Measurements from ENCODE around the gene COLQ.
"Not testable (repeated sequence)": the region's sequence is repeated elsewhere in the genome, so short reads cannot be mapped to it uniquely, and the experiment has no call there.

COLQ gene

GRCh38 chr3:15462451-15462850 lies 59.1 kb downstream of the COLQ start:
- no peak for TF ChIP-seq CTCF (IDR thresholded peaks at IDR 0.05; ENCODE audit: insufficient read depth, low read depth, low read length, missing control alignments)
- no peak for DNase-seq (ENCODE audit: low read depth)
- H3K4me3 ChIP-seq (ENCODE audit: low read depth, low read length): no peak overlapping the region

- H3K4me3 ChIP-seq (ENCODE audit: low read depth, low read length): no peak overlapping the region
- DNase-seq (ENCODE audit: low read depth): peak; percentile 27
Measured at GRCh38 chr3:15460891-15461531, 60.5 kb downstream of the COLQ start.

GRCh38 chr3:15458212-15458780 lies 63.2 kb downstream of the COLQ start:
- TF ChIP-seq CTCF (IDR thresholded peaks at IDR 0.05; ENCODE audit: insufficient read depth, low read depth, low read length, missing control alignments): no peak
- H3K4me3 ChIP-seq (ENCODE audit: low read depth, low read length): no peak overlapping the region
- DNase-seq (ENCODE audit: low read depth): no peak

More at GRCh38 chr3:15460891-15461531, 60.5 kb downstream of the COLQ start:
- no peak for TF ChIP-seq CTCF (IDR thresholded peaks at IDR 0.05; ENCODE audit: insufficient read depth, low read depth, low read length, missing control alignments)

- not testable (repeated sequence) for DNase-seq (ENCODE audit: low read depth); H3K4me3 ChIP-seq (ENCODE audit: low read depth, low read length)
Measured at GRCh38 chr3:15456915-15457314, 64.6 kb downstream of the COLQ start.

GRCh38 chr3:15456321-15456720 lies 65.2 kb downstream of the COLQ start:
- TF ChIP-seq CTCF (IDR thresholded peaks at IDR 0.05; ENCODE audit: insufficient read depth, low read depth, low read length, missing control alignments): no peak
- no peak for DNase-seq (ENCODE audit: low read depth)
- H3K4me3 ChIP-seq (ENCODE audit: low read depth, low read length): no peak overlapping the region

- DNase-seq (ENCODE audit: low read depth): no peak
- TF ChIP-seq CTCF (IDR thresholded peaks at IDR 0.05; ENCODE audit: insufficient read depth, low read depth, low read length, missing control alignments): no peak
Measured at GRCh38 chr3:15455756-15456155, 65.8 kb downstream of the COLQ start.

GRCh38 chr3:15454965-15455364 lies 66.5 kb downstream of the COLQ start:
- TF ChIP-seq CTCF (IDR thresholded peaks at IDR 0.05; ENCODE audit: insufficient read depth, low read depth, low read length, missing control alignments): no peak
- DNase-seq (ENCODE audit: low read depth): no peak
- no peak overlapping the region for H3K4me3 ChIP-seq (ENCODE audit: low read depth, low read length)

More at GRCh38 chr3:15455756-15456155, 65.8 kb downstream of the COLQ start:
- no peak overlapping the region for H3K4me3 ChIP-seq (ENCODE audit: low read depth, low read length)
